GM21423 (cell line): ENCODE data around the gene LDAH.
"Not testable (repeated sequence)": the region's sequence is repeated elsewhere in the genome, so short reads cannot be mapped to it uniquely, and the experiment has no call there.

ENCODE experiments used
- ATAC-seq: cut with Tn5 transposase; IDR thresholded peaks from one replicate; pipeline ENCODE4 v1.9.1; 2021; ENCODE audit warnings: mild to moderate bottlenecking, moderate library complexity; ENCODE audit not compliant: unreplicated experiment

LDAH gene

DNA sequence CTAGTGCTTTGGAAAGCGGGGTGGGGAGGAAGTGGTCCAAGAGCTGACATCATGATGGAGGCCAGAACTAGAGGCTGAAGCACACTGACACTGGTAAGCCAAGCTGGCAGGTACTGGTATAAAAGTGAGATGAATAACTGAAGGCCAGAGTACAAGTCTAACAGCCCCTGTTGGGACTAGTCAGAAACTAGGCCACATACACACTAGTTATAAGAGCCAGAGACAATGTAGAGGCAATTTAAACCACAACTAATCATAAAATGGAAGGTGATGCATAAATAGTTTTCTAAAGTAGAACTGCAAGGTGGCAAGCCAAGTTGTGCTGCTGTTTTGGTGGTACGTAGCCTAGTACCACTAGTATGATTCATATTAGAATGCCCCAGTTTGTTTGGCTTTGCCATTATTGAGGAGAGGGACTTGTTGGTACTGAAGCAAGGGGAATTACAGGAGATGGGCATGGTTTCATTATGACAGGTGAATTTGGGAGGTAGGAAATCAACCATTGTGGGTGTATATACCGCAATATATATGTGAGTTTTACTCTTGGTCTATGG, 98.3 kb downstream of the LDAH start:
- ATAC-seq = no peak

DNA sequence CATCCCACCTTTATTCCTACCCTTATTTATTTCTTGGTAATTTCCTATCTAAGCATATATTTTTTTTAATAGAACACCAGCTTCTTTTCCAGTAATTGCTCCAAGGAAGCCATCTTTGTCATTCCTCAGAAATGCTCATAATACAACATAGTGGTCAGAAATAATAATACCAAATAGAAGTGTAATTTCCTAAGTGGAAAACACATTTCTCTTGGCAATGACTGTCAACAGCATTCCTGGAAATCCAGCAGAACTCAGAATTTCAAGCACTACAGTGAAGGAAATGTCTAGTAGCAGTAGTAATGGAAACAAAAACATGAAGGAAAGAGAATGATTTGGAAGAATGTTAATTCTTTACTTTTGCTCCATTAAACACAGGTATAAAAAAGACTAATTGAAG, 99.4 kb downstream of the LDAH start:
- ATAC-seq = no peak

DNA sequence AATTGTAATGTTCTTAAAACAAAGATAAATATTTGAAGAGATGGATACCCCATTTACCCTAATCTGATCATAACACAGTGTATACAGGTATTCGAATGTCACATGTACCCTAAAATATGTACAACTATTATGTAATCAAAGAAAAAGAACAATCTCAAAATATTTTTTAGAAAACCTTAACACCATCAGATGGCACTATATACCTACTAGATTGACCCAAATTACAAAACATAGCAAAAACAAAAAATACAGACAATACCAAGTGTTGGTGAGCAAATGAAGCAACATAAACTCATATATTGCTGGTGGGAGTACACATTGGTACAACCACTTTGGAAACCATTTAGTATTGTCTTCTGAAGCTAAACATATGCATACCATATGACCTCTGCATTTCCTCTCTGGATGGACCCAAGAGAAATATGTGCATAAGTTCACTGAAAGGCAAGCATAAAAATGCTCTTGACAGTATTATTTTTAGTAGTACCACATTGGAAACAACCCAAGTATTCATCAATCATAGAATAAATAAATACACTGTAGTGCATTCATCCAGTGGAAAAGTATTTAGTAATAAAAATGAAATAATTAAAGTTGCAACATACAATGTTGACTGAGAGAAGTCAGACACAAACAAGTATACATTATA, 100.2 kb downstream of the LDAH start:
- no peak for ATAC-seq

DNA sequence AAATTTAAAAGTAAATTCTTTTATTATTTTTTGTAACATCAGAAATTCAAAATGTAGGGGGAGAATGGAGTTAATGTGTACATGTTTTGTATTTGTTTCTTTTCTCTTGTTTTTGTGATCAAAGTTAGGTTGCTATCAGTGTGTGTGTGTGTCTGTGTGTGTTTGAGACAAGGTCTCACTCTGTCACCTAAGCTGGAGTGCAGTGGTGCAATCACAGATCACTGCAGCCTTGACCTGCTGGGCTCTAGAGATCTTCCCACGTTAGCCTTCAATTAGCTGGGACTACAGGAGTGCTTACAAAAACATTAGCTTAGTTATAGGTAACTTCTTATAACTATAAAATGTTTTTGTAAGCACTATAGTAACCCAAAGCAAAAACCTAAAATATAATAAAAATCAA, 105.3 kb downstream of the LDAH start:
- no peak for ATAC-seq

DNA sequence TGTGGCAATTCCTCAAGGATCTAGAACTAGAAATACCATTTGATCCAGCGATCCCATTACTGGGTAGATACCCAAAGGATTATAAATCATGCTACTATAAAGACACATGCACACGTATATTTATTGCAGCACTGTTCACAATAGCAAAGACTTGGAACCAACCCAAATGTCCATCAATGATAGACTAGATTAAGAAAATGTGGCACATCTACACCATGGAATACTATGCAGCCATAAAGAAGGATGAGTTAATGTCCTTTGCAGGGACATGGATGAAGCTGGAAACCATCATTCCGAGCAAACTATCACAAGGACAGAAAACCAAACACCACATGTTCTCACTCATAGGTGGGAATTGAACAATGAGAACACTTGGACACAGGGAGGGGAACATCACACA, 106.7 kb downstream of the LDAH start:
- ATAC-seq = not testable (repeated sequence)

DNA sequence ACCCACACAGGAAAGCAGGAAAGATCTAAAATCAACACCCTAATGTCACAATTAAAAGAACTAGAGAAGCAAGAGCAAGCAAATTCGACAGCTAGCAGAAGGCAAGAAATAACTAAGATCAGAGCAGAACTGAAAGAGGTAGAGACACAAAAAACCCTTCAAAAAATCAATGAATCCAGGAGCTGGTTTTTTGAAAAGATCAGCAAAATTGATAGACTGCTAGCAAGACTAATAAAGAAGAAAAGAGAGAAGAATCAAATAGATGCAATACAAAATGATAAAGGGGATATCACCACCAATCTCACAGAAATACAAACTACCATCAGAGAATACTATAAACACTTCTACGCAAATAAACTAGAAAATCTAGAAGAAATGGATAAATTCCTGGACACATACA, 108.5 kb downstream of the LDAH start:
- ATAC-seq = not testable (repeated sequence)

DNA sequence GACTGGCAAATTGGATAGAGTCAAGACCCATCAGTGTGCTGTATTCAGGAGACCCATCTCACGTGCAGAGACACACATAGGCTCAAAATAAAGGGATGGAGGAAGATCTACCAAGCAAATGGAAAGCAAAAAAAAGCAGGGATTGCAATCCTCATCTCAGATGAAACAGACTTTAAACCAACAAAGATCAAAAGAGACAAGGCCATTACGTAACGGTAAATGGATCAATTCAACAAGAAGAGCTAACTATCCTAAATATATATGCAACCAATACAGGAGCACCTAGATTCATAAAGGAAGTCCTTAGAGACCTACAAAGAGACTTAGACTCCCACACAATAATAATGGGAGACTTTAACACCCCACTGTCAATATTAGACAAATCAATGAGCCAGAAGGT, 109.3 kb downstream of the LDAH start:
- not testable (repeated sequence) for ATAC-seq

DNA sequence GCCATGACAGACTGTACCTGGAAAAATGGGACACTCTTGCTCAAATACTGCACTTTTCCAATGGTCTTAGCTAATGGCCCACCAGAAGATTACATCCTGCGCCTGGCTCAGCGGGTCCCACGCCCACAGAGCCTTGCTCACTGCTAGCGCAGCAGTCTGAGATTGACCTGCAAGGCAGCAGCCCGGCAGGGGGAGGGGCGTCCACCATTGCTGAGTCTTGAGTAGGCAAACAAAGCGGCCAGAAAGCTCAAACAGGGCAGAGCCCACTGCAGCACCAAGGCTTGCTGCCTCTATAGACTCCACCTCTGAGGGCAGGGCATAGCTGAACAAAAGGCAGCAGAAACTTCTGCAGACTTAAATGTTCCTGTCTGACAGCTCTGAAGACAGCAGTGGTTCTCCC, 111.3 kb downstream of the LDAH start:
- not testable (repeated sequence) for ATAC-seq

DNA sequence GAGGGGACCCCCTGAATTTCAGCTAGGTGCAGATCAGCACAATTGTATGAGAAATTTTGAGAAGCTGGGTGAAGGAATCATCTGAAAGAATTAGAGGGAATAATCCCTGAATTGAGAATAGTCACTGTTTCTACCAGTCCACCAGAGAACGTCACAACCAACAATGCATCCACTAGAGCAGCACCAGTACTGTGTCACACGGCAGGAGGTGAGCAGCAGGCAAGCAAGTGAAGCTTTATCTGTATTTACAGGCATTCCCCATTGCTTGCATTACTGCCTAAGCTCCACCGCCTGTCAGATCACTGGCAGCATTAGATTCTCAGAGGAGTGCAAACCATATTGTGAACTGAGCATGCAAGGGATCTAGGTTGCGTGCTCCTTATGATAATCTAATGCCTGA, 115.3 kb downstream of the LDAH start:
- no peak for ATAC-seq

DNA sequence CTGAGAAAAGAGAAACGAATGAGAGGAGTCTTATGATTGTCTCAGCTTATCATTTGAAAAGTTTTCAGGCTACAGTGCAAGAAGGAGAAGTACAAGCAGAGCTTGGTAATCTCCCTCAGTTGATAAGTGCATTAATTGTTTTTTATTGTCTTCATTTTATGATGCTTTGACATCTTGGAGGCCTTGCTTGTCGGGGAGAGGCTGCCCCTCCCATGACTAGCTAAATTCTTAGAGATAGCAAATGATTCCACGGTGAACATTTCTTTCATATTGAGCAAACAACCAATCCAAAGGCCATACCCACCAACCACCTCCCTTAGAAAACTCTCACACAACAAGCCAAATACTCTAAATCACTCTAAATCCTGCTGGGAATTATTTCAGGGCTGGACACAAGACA, 116.1 kb downstream of the LDAH start:
- ATAC-seq = no peak

DNA sequence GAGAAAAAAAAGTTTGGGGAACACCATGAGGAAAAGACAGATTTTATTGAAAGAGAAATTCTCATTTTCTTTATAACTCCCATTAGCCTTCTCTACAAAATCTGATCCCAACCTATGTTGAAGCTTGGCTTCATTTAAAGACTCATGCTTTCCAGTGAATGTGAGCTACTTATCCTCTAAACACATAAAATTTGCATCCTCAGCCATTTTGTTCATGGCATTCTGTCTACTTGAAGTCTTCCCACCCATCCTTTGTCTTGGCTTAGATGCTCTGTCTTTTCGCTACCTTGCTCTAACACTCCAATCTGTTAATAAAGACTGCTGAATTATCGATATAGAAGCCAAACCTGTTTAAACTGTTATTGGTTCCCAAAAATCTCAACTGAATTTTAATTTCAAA, 116.7 kb downstream of the LDAH start:
- no peak for ATAC-seq

DNA sequence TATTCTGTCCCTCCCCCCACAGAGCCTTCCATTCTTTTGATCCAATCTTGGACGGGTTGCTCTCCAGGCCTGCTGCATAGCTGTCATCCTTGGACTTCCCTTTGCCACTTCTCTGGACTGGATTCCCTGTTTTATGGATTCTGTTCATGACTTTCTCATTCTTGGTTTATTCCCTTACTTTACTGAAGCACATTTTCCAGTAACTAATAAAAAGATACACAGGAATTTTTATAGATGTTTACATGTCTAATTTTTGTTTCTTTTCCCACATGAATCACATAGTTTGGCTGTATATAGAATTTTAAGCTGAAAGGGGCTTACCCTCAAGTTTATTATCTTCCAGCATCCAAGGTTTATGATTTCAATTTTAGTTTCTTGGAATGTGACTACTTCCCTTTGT, 118.0 kb downstream of the LDAH start:
- ATAC-seq = no peak

DNA sequence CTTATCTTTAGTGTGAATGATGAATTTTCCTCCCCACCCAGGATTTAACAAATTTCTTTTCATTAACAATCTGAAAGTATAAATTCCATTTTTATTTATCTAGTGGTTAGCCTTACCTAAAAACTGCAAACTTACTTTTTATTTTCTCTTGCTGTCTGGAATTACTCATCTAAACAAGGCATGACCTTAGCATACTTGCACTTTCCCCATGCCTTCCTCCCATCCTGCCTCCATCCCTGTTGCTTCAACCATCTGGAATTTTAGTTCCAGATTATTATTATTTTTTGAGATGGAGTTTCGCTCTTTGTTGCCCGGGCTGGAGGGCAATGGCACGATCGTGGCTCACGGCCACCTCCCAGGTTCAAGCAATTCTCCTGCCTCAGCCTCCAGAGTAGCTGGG, 120.3 kb downstream of the LDAH start:
- no peak for ATAC-seq

DNA sequence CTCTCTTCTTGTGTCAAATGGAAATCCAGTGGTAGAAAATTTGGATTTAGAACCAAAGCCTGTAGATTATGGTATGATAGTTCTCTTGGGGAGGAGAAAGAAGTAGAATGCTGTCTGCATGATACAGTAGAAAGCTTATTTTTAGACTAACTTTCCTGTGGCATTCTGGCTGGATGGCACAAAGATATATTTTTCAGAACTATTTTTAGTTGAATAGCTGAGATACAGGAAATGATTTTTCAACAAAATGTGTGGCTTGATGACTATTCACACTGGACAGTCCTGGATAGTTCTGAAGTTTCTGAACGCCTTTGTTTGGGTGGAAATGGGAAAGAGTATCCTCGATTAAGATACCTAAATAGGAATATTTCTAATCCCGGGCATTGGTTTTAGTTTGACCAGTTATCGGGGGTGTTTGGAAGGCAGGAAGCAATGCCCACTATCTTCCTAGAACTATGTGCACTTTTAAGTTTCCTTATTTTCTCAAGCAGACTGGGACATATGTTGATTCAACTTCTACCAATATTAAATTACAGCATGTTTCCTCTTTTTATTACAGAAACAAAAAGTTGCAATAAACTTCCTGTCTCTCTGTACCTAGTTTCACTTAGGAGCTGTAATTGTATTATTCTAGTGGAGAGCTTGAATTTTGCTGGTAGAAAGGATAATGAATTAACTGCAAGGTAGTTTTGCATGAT, 123.8 kb downstream of the LDAH start:
- peak; percentile 57 for ATAC-seq

DNA sequence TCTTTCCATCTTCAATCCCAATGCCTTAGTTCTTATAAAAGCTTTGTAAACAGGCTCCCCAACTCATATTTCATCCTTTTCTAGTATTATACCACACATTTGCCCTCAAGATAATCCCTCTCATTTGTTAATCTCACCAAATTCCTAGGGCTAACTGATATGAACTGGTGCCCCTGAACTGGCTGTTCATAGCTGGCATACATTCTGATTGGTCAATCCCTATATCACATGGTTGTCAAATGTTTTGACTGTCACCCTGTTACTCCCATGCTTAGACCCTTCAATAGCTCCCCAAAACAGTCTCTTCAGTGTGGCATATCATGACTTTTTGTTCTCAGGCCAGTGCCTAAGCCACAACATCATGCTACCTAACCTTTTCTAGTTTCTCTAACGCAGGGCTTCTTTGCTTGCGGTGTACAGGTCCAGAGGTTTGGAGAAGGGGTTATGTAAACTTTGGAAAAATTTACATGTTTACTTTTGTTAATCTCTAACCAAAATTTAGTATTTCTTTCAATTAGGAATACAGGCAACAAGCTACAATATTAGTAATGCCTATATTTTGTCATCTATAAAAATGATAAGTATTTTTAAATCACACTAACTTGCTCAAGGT, 125.5 kb downstream of the LDAH start:
- no peak for ATAC-seq

DNA sequence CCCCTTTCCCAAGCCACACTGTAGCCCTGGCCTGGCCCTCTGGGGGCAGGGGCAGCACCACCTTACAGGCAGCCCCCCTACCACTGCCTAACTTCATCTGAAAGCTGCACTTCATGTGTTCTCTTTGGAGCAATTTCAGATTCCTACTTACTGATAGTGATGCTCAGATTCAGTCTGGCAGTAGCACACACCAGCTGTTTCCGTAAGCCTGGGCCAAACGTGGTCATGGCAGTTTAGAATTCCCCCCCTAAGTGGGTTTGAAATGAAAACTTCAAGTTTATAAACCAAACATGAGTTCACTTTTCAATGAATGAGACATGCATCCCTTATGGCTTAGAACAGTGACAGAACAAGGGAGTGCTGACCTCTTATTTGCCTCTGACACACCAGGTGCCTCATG, 126.5 kb downstream of the LDAH start:
- no peak for ATAC-seq

DNA sequence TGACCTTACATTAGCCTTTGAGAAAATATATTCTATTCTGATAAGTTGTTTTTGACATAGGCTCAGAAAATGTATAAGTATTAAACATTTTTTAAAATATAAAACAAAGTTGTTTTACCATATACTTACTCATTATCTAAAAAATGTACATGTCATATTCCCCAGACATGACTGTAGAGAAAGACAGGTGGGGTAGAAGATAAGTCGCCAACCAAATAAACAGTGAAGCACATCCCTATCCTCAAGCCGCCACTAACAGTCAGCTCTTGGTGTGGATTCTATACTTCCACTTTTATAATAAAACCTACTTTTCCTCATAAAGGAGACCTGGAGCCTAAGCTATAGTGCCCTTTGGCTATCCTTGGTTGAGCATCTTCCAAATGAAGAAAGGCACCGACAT, 129.6 kb downstream of the LDAH start:
- ATAC-seq = no peak

DNA sequence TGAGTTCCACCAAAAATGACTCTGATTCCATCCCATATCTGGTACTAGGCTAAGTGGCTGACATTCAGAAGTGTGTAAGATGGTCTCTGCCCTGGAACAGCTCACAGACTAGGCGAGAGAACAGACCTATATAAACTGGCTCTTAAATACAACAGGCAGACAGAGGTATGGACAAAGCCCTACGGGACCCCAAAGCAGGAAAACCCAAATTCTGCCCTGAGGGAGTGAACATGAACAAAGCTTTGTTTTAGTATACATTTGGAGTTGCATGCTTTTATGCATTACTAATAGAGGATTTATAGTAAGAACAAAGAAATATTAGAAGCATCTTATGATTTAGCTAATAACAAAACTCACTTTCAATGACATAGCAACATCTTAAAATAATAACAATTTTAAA, 130.8 kb downstream of the LDAH start:
- no peak for ATAC-seq

DNA sequence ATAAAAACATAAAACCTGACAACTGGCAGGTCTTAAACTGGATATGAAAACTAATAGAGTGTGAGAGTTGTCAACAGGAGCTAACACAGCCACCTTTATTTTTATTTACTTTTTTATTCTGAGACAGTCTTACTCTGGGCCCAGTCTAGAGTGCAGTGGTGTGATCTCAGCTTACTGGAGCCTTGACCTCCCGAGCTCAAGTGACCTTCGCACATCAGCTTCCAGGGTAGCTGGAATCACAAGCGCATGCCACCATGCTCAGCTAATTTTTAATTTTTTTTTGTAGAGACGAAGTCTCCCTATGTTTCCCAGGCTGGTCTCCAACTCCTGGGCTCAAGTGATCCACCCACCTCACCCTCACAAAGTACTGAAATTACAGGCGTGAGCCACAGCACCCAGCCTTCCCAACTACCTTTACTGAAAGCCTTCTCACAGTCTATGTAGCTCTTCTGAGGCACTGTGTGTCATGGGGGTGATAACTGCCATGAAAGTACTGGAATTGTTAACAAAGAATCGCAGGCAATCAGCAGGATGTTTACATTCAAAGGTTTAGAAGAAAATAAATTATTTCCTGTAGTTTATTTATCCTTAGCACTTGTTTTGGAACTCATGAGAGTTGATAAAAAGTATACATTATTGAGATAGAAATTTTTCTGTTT, 131.7 kb downstream of the LDAH start:
- no peak for ATAC-seq

DNA sequence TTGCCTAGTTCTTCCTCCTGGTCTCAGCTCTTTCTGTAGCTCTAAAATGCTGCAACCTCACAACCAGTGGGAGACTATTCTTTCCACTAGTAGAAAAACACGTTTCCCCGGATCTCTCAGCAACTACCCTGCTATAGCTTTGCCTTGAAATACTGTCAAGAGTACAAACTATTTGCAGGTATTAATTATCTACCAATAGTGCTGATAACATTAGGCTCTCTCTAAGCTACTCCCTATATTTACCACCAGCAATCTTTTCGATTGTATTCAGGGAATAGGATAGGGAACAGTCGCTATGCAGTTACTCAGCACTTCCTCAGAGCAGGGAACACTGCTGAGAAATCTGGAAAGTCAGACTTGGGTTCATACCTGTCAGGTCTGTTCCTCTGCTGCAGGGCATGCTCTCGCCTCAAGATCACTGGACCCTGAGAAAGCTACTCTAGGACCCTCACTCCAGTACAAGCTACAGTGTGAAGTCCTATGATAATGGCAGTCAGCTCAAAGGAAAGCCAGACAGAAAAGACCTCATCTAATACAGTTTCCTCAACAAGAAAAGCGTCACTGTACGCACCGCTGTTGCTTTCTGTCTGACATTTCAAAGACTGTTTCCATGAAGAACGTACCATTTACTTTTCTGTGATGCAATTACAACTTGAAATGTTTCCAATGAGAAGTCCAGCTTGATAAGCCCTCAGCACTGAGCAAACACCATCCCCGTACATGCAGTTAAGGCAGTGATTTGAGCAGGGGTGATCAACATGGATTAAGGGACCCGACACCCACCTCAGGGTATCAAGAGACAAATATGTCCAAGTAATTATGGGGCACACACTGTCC, 133.3 kb downstream of the LDAH start:
- ATAC-seq = no peak
